SW 1271 (cell line): Measurements from ENCODE around the gene MYO7B.

Experiments
- DNase-seq, 2 experiments: peaks; one replicate each; lab custom pipeline; 2025; lab: John Stamatoyannopoulos, UW

Gene MYO7B

GRCh38 chr2:127626917-127627739 lies 91.6 kb downstream of the MYO7B start:
- no peak for DNase-seq

DNA sequence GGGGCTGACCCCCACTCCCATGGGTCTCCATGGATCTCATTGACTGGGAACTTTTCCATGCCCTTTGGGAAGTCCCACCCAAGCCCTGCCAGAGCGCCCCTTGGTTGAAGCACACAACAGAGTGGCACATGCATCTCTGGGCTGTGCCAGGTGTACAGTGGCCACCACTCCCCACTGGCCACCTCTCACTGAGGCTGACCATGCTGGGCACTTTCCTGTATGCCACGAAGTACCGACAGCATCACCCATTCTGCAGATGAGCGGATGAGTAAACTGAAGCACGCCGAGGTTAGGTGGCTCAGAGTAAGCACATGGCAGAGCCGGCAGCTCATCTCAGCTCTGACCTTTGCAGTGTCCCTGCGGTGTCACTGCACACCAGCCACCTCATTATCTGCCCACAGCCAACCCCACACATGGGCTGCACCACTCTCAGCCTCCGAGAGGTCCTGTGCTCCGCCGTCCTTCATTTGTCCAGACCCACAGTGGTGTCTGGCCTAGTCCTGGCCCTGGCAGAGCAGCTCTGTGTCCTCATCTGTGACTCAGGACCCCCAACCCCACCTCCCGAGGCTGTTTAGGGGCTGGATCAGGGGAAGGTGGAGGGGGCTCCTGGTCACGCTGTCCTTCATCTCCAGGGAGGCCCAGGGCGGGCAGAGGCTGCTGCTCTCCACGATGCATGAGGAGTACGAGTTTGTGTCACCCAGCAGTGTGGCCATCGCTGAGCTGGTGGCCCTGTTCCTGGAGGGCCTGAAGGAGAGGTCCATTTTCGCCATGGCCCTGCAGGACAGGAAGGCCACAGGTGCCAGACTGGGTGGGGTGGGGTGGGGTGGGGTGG lies 92.5 kb downstream of the MYO7B start:
- no peak for DNase-seq

DNA sequence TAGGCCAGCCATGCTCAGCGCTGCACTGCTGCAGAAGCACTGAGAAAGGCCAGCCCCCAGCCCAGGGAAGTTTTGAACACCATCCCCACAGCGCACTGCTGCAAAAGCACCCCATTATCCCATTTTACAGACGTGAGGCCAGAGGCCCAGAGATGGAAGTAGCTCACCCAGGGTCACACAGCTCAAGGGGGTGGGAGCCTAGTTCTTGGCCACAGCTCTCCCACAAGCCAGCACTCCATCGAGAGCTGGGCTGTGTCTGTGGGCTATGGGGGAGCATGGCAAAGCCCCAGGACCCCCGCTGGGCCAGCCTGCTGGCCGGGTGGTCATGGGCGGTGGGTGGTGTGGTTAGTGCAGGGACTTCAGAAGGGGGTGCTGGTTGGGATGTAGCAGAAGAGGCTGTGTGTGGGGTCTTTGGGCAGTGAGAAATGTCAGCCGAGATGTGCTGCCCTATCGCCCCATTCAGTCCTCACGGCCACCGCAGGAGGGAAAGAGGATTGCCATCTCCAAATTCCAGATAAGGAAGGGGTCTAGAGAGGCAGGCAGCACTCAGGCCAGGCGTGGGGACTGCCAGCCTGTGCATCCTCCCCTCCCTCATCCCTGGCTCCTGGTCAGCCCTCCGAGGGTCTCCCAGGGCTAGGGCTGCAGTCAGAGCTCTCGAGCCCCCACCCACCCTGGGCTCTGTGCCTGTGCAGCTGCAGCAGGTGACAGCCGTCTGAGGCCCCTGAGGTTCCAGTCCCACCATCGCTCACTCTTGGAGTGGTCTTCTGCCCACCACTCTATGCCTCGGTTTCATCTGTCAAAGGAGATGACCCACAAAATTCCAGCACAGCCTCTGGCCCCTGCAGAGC lies 93.5 kb downstream of the MYO7B start:
- DNase-seq = no peak

- DNase-seq = no peak
Measured at GRCh38 chr2:127629637-127630036, 94.2 kb downstream of the MYO7B start.

GRCh38 chr2:127630096-127630863 lies 94.8 kb downstream of the MYO7B start:
- DNase-seq = no peak

DNA sequence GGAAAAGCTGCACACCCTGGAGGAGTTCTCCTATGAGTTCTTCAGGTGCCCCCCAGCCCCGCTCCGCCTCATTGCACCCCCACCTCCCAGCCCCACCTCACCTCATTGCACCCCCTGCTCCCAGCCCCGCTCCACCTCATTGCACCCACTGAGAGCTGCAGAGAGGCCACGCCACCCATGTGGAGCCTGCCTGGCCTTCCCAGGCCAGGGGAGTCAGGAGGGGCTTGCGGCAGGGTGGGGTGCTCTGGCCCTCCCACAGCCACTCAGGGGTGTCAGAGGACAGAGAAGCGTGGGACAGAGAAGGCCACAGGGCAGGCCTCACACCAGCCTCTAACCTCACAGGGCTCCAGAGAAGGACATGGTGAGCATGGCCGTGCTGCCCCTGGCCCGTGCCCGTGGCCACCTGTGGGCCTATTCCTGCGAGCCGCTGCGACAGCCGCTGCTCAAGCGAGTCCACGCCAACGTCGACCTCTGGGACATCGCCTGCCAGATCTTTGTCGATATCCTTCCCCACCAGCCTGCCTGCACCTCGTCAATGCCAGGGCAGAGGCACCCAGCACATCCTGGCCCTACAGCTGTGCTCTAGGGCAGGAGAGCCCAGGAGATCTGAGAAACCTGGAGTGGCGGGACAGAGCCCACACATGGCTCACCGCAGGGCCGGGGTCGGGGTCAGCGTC lies 95.5 kb downstream of the MYO7B start:
- no peak for DNase-seq

- no peak for DNase-seq
Measured at GRCh38 chr2:127631541-127631996, 96.1 kb downstream of the MYO7B start.

GRCh38 chr2:127631997-127632581 lies 96.6 kb downstream of the MYO7B start:
- no peak for DNase-seq

- DNase-seq = no peak
Measured at GRCh38 chr2:127632592-127633489, 97.4 kb downstream of the MYO7B start.

DNA sequence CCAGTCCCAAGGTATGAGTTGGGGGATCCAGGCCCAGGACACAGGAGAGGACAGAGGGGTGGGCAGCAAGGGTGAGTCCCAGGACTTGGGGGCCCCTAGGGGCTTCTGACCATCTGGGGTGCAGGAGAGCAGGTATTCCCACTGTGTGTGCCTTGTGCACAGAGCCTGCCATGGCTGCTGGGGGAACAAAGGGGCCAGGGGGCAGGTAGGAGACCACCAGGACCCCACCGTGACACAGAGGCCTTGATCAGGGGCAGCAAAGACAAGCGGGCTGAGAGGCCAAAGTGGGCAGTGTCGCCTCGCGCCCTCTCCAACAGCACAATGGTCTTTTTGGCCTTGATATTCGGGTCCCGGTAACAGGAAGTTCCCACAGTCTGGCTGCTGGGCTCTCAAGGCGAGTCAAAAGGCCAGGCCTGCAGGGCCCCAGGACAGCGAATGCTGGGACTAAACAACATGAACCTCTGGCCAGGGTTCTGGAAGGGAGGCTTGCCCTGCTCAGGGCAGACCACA lies 98.1 kb downstream of the MYO7B start:
- no peak for DNase-seq

DNA sequence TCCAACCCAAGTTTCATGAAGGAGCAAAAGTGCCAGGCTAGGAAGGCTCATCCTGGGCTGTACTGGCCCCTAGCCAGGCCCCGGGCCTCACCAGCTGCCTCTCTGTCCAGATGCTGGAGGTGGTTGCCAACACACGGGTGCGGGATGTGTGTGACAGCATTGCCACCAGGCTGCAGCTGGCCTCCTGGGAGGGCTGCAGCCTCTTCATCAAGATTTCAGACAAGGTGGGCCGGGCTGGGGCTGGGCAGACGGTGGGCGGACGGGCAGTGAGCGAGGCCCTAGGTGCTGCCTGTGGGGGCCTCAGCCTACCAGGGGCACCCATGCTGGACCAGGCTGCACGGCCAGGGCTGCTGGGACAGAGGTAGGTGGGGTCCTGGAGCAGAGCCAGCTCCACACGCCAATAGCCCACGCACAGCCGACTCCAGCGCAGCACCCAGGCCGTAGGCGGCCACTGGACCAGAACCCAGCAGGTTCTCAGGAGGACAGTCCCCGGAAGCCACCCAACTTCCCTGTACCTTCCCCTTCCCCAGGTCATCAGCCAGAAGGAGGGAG lies 98.7 kb downstream of the MYO7B start:
- DNase-seq = no peak

DNA sequence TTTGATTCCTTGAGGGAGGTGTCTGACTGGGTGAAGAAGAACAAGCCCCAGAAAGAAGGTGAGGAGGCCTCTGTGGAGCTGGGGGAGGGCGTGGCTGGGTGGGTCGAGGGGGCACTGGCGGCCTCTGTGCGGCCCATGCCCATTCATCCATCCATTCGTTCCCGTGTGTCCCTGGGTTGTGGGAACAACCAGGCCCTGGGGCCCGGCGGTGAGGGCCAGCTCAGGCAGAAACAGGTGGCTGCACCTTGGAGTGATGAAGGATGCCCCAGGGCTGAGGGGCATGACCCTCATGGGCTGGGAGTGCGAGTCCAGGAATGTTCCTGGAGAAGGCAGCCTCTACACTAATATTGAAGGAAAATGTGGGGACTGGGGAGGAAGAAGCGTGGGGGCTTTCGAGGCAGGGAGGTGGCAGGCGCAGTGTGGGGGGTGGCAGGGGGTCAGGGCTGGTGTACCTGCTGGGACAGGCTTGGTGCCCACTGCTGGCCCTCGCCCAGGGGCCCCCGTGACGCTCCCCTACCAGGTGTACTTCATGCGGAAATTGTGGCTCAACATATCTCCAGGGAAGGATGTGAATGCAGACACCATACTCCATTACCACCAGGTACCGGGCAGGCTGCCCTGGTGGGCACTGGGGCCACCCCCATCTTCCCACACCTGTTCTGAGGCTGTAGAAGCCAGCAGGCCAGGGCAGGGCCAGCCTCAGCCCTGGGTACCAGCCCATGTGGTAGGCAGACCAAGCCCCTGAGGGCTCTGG lies 99.3 kb downstream of the MYO7B start:
- DNase-seq = no peak

- no peak for DNase-seq
Measured at GRCh38 chr2:127635380-127636237, 100.1 kb downstream of the MYO7B start.

DNA sequence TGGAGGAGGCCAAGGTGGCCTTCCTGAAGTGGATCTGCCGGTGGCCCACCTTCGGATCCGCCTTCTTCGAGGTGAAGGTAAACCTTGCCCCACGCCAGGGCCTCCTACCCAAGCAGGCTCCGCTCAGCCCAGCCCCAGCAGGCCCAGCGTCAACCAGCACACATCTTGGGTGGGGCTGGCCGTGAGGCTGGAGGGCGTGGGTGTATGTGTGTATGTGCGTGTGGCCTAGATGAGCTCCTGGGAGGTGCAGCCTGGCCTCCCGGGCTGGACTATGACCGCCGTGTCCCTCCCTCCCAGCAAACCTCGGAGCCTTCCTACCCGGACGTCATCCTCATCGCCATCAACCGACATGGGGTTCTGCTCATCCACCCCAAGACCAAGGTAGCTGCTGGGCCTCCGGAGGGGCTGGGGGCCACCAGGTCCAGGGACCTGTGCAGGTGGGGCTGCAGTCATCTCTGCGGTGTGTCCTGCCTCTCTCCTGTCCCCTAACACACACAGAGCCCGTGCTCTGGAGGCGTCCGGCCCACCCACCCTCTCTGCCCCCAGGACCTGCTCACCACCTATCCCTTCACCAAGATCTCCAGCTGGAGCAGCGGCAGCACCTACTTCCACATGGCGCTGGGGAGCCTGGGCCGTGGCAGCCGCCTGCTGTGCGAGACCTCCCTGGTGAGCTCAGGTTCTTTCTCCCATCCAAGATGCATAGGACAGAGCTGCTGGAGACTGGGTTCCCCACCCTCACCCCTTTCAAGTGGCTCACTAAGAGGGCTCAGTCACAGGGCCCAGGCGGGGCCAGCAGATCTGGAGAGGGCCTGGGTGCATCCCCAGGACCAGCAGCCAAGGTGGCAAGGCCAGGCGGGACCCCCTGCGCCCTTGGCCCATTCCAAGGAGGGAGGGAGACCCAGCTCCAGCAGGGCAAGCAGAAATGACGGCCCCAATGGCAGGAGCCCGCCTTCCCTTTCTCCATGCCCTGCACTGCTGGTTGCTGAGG lies 101.1 kb downstream of the MYO7B start:
- DNase-seq = no peak

GRCh38 chr2:127637236-127637630 lies 101.8 kb downstream of the MYO7B start:
- DNase-seq = no peak

DNA sequence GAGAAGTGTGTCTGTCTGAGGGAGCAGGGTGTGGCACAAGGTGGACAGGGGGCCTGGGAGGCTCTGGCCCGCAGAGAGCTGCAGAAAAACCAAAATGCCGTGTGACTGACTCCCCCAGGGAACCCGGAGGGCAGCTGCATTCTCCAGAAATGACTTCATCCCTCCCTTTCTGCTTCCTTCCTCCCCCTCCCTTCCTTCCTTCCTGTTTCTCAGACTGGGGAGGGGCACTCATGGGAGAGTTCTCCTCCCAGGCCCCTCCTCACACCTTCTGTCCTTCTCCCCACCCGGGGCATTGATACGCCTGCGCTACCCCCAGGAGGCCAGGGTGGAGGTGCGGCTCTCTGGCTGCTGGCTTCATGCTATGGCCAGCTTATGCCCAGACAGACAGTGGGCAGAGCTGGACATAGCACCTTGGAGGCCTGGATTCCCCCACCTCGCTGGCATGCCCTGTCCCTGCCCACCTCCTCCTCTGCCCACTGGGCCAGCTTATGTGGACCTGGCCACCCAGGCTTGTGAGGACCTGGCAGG lies 102.3 kb downstream of the MYO7B start:
- peak; percentile 43 to 52 for DNase-seq
